Kidney tubule cell (primary cell): ENCODE data around the gene GPR183.

Source experiments
- DNase-seq: peaks from one replicate; pipeline ENCODE4 v3.0.0-alpha.2; 2018; ENCODE audit warnings: low spot score

GPR183 gene

GRCh38 chr13:99294958-99295357, 12.2 kb downstream of the GPR183 start:
- DNase-seq, result no peak

DNA sequence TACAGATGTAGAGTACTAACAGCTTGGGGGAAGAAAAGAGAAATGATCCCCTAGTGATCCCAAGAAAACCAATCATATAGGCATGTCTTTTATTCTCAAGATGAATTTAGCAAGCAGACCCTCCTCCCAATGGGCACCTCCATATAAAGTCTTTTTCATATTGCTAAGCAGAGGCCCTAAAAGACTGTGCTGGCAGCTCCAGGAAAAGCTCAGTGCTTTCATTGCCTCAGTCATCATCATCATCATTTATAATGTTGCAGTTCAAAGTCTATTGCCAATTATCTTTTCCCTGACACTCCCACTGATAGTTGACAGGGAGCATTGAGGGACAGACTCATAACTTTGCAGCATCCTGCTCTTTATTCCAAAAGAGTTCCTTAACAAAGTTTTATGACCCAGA, 13.0 kb downstream of the GPR183 start:
- DNase-seq, result no peak

DNA sequence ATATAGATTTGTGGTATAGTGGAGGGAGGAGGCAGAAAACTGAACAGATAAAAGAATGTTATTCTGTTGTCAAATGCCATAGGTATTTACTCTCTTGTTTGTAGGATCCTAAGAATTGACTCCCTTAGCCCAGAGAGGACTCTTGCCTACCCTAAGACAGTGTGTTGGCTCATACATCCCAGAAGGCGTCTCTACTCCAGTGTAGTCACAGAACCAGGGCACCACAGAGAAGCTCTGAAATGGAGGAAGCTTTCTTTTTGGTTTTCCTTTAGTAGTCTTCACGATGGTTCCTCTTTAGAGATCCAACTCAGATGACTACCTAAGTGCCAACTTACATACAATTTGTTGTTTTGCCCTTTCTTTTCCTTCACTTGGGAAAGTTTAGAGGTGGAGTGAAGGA, 14.0 kb downstream of the GPR183 start:
- no peak for DNase-seq

DNA sequence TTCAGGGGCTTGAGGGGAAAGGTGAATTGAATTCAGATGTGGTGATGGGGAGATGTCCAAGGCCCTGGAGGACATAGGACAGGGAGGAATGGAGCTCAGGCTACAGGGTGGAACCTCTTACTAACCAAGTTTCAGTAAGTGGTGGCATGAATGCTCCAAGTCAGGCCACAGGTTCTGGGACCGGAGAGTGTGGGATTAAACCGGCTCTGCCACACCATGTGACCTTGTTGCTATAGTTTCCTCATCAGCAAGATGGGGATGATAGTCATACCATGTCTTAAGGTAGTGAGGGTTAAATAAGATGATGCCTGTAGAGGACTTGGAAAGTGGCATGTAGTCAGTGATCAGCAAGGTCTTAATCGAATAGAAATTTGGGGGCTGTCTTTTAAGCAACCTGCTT, 16.3 kb downstream of the GPR183 start:
- no peak for DNase-seq

DNA sequence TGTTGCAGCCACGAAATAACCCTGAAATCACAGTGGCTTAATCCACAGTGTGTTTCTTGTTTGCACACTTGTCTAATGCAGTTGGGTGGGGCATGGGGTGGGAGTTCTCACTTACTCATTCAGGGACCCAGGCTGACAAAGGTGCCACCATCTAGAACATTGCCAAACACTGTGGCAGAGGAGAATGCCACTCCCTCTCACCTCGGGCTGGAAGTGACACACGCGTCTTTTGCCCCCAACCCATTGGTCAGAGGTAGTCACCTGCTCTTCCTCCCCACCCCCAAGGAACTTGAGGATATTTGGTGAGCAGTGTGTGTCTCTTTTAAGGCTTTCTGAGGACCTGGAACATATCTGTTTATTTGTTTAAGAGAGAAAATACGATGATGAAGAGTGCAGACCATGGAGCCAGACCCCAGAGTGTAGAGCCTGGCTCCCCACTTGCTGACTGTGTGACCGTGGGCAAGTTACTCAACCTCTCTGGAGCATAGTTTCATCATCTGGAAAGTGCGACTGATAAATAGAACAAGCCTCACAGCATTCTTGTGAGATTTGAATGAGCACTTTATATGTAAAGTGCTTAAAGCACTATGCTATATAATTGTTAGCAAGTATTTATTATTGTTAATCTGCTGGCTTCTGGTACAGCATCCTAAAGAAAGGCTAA, 17.4 kb downstream of the GPR183 start:
- no peak for DNase-seq

DNA sequence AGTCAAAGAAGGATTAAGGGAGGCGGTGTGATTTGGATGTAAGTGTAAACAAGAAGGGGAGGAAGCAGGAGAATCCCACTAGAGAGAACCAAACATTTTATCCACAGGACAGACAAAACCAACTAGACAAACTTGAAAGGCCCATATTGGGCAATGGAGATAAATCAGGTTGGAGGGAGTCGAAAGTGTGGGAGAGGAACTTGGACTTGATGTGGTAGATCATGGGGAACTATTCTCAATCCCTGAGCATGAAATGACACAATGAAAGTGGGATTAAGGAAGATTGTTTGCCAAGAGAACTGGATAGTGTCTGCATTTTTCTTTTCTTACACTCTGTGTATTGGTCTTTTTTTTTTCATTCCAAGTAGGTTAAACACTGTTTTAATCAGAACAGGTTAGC, 17.9 kb downstream of the GPR183 start:
- DNase-seq, result no peak

GRCh38 chr13:99288089-99288488, 19.1 kb downstream of the GPR183 start:
- DNase-seq, result peak; percentile 32

GRCh38 chr13:99287551-99287950, 19.6 kb downstream of the GPR183 start:
- DNase-seq, result no peak

DNA sequence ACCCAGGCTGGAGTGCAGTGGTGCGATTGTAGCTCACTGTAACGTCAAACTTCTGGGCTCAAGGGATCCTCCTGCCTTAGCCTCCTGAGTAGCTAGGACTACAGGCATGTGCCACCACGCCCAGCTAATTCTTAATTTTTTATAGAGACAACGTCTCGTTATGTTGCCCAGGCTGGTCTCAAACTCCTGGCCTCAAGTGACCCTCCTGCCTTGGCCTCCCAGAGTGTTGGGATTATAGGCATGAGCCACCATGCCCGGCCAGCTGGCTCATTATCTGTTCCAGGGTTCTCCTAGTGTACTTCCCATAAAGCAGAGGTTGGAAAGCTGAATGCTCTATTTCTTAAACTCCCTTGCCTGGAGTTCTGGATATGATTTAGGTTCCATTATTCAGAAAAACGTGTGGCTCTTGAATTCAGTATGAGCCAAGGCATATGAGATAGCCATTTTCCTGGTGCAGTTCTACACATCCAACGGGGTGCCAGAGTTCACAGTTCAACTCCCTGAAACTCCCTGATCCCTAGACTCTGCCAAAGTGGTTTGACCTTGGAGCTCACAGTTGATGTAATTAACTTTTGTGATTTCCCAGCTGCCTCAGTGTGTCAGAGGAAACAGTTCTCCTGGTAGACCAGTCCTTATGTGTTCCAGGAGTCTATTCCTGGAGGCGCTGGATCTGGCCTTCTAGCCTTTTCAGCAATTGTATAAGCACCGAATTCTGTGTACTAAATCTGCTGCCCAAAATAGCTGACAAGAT, 21.6 kb downstream of the GPR183 start:
- no peak for DNase-seq

GRCh38 chr13:99282264-99283231, 24.7 kb downstream of the GPR183 start:
- DNase-seq, result no peak

GRCh38 chr13:99281811-99282263, 25.4 kb downstream of the GPR183 start:
- peak; percentile 13 for DNase-seq

- DNase-seq, result peak; percentile 92
Observed at GRCh38 chr13:99280166-99280565, 27.0 kb downstream of the GPR183 start.

GRCh38 chr13:99279637-99280036, 27.6 kb downstream of the GPR183 start:
- DNase-seq, result no peak

GRCh38 chr13:99278843-99279242, 28.4 kb downstream of the GPR183 start:
- no peak for DNase-seq

DNA sequence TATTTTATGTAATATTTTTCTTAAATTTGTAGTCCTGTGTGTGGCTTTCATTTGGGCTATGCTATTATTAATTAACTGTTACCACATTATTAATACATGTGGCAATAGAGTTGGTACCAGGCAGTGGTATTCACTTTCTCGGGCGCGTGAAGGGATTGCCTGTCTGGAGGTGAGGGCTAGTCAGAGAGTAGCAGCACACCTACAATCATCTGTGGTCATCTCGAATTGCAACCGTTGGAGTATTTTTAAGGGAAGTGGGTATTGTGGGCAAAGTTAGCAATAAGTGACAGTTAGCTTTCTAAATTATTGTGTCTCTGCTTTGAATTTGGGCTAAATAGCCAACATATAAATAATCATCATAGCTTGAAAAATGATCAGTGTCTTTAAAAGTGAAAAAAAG, 29.0 kb downstream of the GPR183 start:
- DNase-seq, result no peak

DNA sequence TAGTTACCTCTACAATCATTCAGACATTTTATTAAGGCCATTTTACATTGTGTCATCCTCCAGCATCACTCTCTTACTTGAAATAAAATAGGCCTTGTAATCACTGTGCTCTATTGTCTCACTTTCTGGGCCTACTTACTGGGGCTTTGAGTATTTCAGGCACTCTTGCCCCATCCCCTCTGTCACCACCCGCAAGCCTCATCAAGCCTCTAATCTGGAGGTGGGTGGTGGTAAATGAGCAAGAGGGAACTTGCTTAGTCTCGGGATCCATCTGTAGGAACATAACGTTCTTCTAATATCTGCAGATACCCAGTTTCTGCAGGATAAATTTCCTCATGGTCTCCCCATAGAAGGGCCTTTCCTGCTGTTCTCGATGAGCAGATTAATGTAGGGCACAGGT, 29.6 kb downstream of the GPR183 start:
- DNase-seq, result no peak

- no peak for DNase-seq
Observed at GRCh38 chr13:99276706-99277105, 30.5 kb downstream of the GPR183 start.

GRCh38 chr13:99275093-99275469, 32.1 kb downstream of the GPR183 start:
- DNase-seq, result peak; percentile 84

- no peak for DNase-seq
Observed at GRCh38 chr13:99273128-99273527, 34.1 kb downstream of the GPR183 start.

DNA sequence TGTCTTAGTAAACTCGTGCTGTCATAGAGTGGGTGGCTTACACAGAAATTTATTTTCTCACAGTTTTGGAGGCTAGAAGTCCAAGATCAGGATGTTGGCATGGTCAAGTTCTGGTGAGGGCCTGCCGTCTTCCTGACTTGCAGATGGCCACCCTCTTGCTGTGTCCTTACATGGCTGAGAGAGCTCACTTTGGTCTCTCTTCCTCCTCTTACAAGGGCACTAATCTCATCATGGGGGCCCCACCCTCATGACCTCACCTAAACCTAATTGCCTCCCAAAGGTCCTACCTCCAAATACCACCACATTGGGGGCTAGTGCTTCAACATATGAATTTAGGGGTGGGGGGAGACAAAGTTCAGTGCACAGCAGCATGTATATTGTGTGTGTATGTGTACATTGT, 34.7 kb downstream of the GPR183 start:
- DNase-seq, result no peak

DNA sequence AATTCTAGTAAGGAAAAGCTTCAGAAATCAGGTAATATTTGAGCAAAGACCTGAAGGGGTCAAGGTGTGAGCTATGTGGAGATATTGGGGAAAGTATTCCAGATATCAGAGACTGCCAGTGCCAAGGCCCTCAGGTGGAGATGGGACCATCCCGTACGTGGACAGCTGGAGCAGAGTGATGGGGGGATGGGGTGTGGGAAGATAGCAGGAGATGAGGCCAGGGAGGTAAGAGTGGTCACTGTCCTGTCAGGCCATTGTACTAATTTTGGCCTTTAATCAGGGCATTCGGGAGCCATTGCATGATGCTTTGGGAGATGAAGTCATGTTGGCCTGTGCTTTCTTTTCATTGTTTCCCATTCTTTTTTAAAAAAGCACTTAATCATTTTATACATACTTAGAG, 36.0 kb downstream of the GPR183 start:
- no peak for DNase-seq

GRCh38 chr13:99270518-99270917, 36.7 kb downstream of the GPR183 start:
- DNase-seq, result no peak
